DMS53 treated with DMSO at 0.1 percent for 48 hours (cell line): ENCODE measurements around the gene OR2T10.
"Not testable (repeated sequence)": the region's sequence is repeated elsewhere in the genome, so short reads cannot be mapped to it uniquely, and the experiment has no call there.

Experiments
- DNase-seq: peaks from one replicate; lab custom pipeline; 2025; ENCODE audit not compliant: unreplicated experiment; lab: John Stamatoyannopoulos, UW

OR2T10 gene, protein sequence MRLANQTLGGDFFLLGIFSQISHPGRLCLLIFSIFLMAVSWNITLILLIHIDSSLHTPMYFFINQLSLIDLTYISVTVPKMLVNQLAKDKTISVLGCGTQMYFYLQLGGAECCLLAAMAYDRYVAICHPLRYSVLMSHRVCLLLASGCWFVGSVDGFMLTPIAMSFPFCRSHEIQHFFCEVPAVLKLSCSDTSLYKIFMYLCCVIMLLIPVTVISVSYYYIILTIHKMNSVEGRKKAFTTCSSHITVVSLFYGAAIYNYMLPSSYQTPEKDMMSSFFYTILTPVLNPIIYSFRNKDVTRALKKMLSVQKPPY

DNA sequence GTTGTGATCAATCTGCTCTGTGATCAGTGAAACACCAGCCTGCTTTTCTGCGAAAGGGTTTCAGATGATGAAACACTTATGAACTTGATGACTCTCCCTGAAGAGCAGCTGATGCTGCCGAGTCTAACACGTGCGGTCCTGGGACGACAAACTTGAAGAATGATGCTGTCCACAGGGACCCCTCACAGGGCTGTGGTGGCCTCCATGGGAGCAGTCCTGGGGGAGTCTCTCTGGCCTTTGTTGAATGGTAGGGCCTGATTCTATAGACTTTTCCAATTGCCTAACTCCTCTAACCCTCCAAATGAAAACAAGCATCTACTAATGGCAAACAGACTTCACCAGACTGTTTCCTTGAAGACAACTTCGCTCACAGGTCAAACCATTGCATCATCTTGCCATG, at the start of gene OR2T10:
Gene OR2T10, minus strand, starts transcription at position 112 of the 400 bp plus-strand sequence. CDS start 3,932 bp downstream, outside the sequence.
- no peak for DNase-seq

DNA sequence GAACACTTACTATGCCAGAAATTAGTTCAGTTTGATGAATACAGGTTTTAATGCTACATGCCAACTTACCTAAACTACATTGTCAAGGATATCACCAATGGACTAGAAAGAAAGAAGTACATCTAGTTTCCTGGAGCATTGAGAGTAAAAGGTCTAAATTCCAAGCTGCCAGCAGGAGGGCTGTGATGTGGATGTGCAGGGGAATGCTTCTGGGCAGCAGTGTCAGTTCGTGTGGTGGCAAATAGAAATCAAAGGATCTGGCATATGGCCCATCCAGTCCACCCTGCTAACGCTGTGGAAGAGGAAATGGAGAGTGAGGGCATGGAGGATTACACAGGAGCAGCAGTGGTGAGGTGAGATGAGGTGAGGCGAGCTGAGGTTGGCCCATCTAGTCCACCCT, 47.7 kb upstream of the OR2T10 start, which contains the start of gene OR2T35:
Gene OR2T35, minus strand, starts transcription at position 101 of the 400 bp plus-strand sequence. CDS start 6,020 bp downstream, outside the sequence.
- not testable (repeated sequence) for DNase-seq

DNA sequence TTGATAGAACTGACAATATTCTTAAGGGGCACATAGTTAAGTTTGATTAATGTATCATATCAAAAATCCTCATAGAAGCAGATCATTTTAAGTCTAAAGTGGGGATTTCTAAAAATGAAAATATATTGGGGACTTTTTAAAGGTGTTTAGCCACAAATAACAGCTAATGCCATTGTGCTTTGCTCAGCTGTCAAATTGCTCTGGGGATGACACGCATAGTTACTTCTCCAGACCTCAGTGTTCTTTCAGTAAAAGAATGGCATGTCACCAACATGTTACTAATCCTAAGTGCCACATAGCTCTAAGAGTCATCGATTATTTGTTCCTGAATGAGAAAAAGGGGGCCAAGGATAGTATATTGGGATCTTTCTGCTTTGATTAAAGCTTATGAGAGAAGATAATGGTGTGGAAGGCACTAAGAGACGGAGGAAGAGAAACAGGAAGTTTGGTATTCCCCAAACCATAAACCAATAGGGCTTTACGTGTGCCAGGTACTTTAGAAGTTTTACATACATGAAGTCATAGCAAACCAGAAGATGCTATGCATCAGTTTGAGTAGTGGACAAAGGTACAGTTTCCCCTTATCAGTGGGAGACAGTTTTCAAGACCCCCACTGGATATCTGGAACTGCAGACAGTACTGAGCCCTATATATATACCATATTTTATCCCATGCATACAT, 45.6 kb upstream of the OR2T10 start:
- not testable (repeated sequence) for DNase-seq

GRCh38 chr1:248641583-248641982, 44.1 kb upstream of the OR2T10 start:
- DNase-seq = not testable (repeated sequence)

GRCh38 chr1:248640906-248641305, 43.4 kb upstream of the OR2T10 start:
- DNase-seq = not testable (repeated sequence)

DNA sequence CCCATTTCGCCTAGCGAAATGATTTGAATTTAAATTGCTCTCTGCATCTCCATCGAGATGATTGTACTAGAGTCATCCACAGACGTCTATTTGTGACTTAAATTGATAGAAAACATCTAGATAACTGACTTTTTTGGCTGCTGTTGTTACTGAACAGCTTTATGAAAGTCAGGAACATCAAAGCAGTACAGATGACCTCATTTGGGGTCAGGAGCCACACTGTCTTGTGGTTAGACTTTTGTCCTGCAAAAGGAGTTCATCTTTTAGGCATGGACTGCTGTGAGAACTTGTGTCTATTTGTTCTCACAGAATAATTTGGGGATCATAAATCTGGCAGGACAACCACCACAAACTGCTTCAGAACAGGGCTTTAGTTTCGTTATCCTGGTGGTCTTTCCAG, 42.2 kb upstream of the OR2T10 start:
- DNase-seq = not testable (repeated sequence)

GRCh38 chr1:248636612-248637011, 39.1 kb upstream of the OR2T10 start:
- DNase-seq = peak; percentile 2

GRCh38 chr1:248634991-248635390, 37.5 kb upstream of the OR2T10 start, which contains the start of gene OR2T11:
Gene OR2T11 (minus strand): TSS chr1:248635091. CDS start chr1:248627128, 7,963 bp downstream.
- DNase-seq = not testable (repeated sequence)

DNA sequence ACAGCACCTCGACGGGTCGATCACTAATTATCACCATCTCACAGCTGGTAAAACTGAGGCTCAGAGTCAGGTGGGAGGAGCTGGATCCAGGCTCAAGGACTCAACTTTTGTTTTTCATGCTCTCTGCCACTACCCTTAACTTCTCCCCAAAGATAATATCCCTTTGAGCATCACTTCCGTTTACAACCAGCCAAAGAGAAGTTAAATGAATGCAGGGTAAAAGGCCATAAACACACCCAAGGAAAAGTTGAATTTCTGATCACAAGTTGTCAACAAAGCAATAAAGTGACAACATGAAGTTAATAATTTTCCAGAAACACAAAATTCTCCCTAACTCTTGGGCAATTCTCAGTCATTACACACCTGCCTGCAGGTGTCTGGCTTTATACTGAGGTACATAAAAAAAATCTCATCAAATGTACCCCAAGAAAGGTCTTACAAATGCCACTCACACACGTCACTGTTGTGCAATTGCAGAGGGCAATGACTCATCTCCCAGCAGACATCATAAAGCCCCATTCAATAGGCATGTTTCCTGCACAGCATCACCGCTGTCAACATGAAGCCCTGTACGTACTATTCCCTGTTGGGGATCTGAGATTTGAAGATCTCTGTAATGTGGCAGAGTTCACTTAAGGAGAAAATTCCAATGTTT, 34.0 kb upstream of the OR2T10 start:
- DNase-seq = peak; percentile 42

DNA sequence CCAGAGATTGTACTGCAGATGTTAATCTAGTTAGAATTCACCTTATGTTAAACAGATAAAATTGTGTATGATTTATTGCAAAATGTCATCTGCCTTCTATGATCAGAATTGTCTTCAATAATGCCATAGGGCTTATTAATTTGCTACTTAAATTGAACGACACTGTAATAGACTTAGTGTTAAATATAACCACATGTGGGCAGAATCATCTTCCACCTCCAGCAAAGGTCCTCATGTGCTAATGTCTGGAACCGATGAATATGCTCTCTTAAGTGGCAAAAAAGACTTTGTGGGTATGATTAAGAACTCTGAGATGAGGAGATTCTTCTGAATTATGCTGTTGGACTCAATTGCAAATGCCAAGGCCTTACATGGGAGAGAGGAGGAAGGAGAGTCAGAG, 33.1 kb upstream of the OR2T10 start:
- DNase-seq = no peak

GRCh38 chr1:248627971-248628844, 30.7 kb upstream of the OR2T10 start:
- DNase-seq = no peak

GRCh38 chr1:248625971-248626370, 28.5 kb upstream of the OR2T10 start:
- no peak for DNase-seq

DNA sequence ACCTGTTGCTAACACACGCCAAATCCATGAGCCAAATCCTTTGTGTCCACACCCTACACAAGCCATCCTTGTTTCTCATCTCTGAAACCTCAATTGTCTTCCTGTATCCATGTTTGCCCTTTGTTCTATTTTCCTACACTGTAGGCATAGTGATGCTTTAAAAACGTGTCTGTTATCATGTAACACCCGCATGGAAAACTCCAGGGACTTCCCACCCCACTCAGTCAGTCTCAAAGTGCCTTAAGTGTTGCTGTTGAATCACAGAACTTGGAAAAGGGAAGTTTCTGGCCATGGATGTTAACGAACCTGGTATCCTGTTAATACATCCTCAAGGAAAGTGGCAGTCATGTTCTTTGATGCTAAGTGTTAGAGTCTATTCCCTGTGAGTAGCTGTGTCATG, 27.7 kb upstream of the OR2T10 start:
- no peak for DNase-seq

- peak; percentile 48 for DNase-seq
These were observed 25.1 kb upstream of the OR2T10 start for GRCh38 chr1:248622570-248623001.

DNA sequence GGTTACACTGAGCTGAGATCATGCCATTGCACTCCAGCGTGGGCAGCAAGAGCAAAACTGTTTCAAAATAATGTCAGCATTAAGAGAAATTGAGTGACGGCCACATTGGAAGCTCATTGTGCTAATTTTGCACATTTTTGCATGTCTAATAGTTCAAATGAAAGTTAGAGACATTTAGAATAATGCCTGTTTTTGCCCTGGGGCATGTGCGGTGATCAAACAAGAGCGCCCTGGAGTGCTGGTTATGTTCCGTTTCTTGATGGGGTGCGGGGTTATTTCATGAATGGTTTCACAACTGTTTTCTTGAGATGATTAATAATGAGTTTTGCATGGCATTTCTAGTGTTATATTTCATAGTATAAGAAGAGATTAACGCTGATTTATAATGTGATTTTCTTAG, 24.3 kb upstream of the OR2T10 start:
- no peak for DNase-seq

DNA sequence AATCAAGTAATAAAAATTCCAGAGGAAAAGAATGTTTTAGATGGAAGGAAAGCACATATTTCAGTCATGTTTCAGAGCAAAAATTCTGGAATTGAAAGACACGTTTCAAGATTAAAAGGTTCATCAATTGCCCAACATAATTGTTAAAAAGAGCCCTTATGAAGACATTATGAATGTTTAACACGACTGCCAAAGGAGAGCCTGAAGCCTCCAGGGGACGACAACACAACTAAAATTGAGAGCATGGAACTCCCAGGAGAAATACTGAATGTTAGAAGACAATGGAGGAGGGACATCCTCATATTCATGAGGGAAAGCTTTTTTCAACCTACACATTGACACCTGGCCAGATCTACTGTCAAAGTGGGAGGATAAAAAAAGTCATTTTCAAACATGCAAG, 21.4 kb upstream of the OR2T10 start:
- DNase-seq = peak; percentile 40

DNA sequence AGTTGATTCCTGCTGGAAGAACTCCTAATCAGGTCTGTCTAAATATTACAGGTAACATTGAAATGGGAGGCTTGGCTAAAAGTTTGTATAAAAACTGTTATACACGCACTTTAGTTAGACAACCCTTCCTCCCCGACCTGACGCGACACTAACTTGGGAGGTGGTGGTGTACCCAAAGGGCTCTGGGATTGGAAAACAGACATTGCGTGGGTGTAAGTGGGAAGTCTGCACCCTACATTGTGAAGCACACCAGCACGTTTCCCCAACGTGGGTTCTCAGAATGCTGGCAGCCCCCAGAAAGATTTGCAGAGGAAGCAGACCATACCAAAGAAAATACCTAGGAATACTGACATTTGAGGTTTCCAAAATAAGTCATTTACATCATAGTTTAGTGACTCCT, 20.6 kb upstream of the OR2T10 start:
- DNase-seq = no peak

GRCh38 chr1:248613742-248614141, 16.2 kb upstream of the OR2T10 start:
- DNase-seq = no peak

DNA sequence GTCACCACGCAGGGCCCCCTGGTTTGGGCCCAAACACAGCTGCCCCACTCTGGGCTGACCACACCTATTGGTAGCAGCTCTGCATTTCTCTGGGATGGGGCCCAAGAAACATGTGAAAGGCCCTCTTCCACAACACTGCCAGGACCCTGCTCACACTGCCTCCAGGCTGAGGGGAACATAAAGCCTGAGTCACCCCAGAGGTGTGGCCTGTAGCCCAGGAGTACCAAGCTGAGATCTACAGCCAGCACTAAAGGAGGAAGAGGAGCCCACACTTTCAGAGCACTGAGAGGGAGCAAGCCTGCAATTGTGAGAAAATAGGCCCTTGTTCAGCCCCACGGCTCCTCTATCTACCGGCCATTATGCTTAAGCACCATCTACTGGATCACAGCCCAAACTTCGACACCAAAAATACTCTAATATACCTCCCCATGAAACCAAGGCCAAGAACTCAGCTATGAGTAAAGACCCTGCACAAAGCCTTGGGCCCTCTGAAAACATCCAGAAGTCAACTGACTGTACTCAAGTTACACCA, 14.4 kb upstream of the OR2T10 start:
- DNase-seq = no peak

GRCh38 chr1:248610301-248610700, 12.8 kb upstream of the OR2T10 start:
- no peak for DNase-seq
